Measurements from ENCODE around the gene PKHD1. TPM values are rescaled to one million over a fixed set of nuclear protein-coding genes. Genes with fewer than 3 reads are reported as not detected.

The PKHD1 gene
- total RNA-seq, 2 donors from 2014 or later = 0.20 TPM

DNA sequence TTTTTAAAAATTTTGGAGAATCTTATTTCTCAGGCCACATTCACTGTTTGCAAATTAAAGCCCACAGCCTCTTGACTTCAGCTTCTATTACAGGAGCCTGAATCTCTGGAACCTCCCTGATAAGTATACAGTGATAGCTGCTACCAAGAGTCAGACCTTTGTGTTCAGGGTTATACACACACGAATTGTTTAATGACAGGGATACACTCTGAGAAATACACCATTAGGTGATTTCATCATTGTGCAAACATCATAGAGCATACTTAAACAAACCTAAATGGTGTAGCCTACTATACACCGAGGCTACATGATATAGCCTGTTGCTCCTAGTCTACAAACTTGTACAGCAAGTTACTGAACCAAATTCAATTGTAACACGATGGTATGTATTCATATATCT is 473.9 kb downstream of the PKHD1 start:
- H3K4me3 Mint-ChIP-seq = no peak overlapping the region
- no peaks in the 10 kb centered on the region for H3K36me3 Mint-ChIP-seq (ENCODE audit: low read depth)
- 93% methylated on average over 2 to 3 of the region's 3 CpGs for WGBS, 2 experiments (ENCODE audit: insufficient coverage in 1 of 2, insufficient read length in 1 of 2)
- H3K27ac ChIP-seq (ENCODE audit: low read depth, low read length) = no peak overlapping the region
- H3K27ac Mint-ChIP-seq = no peak overlapping the region
- no peak overlapping the region for H3K4me3 ChIP-seq (ENCODE audit: low read length)
- H3K9ac ChIP-seq (ENCODE audit: extremely low read depth, low read length, poor library complexity, severe bottlenecking) = no peak overlapping the region
- TF ChIP-seq, protein P1, sequence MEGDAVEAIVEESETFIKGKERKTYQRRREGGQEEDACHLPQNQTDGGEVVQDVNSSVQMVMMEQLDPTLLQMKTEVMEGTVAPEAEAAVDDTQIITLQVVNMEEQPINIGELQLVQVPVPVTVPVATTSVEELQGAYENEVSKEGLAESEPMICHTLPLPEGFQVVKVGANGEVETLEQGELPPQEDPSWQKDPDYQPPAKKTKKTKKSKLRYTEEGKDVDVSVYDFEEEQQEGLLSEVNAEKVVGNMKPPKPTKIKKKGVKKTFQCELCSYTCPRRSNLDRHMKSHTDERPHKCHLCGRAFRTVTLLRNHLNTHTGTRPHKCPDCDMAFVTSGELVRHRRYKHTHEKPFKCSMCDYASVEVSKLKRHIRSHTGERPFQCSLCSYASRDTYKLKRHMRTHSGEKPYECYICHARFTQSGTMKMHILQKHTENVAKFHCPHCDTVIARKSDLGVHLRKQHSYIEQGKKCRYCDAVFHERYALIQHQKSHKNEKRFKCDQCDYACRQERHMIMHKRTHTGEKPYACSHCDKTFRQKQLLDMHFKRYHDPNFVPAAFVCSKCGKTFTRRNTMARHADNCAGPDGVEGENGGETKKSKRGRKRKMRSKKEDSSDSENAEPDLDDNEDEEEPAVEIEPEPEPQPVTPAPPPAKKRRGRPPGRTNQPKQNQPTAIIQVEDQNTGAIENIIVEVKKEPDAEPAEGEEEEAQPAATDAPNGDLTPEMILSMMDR (conservative IDR thresholded peaks at IDR 0.05) = no peak
- no peak for DNase-seq
- H3K4me1 ChIP-seq (ENCODE audit: control insufficient read depth, insufficient read depth, low read length) = no peaks in the 10 kb centered on the region
- H3K36me3 ChIP-seq (ENCODE audit: control insufficient read depth, insufficient read depth, low read length) = no peaks in the 10 kb centered on the region
- no peaks in the 10 kb centered on the region for H3K9me3 ChIP-seq (ENCODE audit: control insufficient read depth, low read length)
- H3K4me1 Mint-ChIP-seq = no peaks in the 10 kb centered on the region
- no peaks in the 10 kb centered on the region for H3K27me3 Mint-ChIP-seq (ENCODE audit: insufficient read depth)
- no peaks in the 10 kb centered on the region for H3K27me3 ChIP-seq (ENCODE audit: control insufficient read depth, insufficient read depth, low read length, poor library complexity, severe bottlenecking)
- no peaks in the 10 kb centered on the region for H3K9me3 Mint-ChIP-seq

DNA sequence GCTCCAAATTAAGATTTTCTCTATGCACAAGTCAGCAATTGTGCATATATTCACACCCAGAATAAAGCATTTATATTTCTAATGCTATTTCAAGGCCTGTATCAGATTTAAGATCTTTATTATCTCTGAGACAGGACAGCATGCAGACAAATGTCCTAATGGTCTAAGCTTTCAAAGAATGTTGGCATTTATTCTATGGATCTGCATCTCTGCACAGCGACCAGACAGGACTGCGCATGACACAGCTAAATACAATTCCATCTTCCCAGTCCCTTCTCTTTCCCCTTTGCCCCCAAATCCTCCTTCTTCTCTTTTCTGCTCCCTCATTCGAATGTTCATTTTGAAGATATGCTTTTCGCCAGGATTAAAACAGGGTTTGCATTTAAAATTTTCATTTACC is 478.5 kb downstream of the PKHD1 start:
- Mint-ChIP-seq H3K27ac (no peak overlapping the region), H3K4me1 (no peaks in the 10 kb centered on the region), H3K4me3 (no peak overlapping the region), H3K36me3 (ENCODE audit: low read depth) (no peaks in the 10 kb centered on the region), H3K27me3 (ENCODE audit: insufficient read depth) (no peaks in the 10 kb centered on the region), H3K9me3 (no peaks in the 10 kb centered on the region)
- 83 to 92% methylated on average over 1 to 4 of the region's 4 CpGs for WGBS, 2 experiments (ENCODE audit: insufficient coverage in 1 of 2, insufficient read length in 1 of 2)
- H3K36me3 ChIP-seq (ENCODE audit: control insufficient read depth, insufficient read depth, low read length) = no peaks in the 10 kb centered on the region
- no peak overlapping the region for H3K27ac ChIP-seq (ENCODE audit: low read depth, low read length)
- no peak overlapping the region for H3K9ac ChIP-seq (ENCODE audit: extremely low read depth, low read length, poor library complexity, severe bottlenecking)
- H3K9me3 ChIP-seq (ENCODE audit: control insufficient read depth, low read length) = no peaks in the 10 kb centered on the region
- no peak for DNase-seq
- TF ChIP-seq, protein P1 (conservative IDR thresholded peaks at IDR 0.05) = no peak
- H3K4me3 ChIP-seq (ENCODE audit: low read length) = no peak overlapping the region
- no peaks in the 10 kb centered on the region for H3K4me1 ChIP-seq (ENCODE audit: control insufficient read depth, insufficient read depth, low read length)
- no peaks in the 10 kb centered on the region for H3K27me3 ChIP-seq (ENCODE audit: control insufficient read depth, insufficient read depth, low read length, poor library complexity, severe bottlenecking)

DNA sequence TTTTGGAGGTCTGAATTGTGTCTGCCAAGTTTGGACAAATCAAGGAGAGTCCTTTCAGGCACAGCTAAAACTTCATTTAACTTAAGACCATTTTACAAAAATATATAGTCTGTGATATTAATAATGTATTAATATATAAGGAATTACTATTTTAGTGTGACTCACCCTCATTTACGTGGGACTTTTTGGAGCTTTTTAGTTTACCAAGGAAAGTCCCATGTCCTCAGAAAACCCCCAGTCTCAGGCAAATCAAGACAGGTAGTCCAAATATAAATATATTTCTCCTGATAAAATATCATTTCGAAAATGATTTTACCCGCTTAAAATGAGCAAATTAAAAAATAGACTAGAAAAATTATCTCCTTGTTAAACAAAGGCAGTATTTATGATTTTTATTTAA is 479.0 kb downstream of the PKHD1 start:
- no peaks in the 10 kb centered on the region for H3K4me1 ChIP-seq (ENCODE audit: control insufficient read depth, insufficient read depth, low read length)
- Mint-ChIP-seq H3K4me1 (peaks cover 5% of the 10 kb centered on the region), H3K4me3 (no peak overlapping the region), H3K27me3 (ENCODE audit: insufficient read depth) (no peaks in the 10 kb centered on the region), H3K36me3 (ENCODE audit: low read depth) (no peaks in the 10 kb centered on the region), H3K27ac (no peak overlapping the region), H3K9me3 (no peaks in the 10 kb centered on the region)
- no peak for DNase-seq
- H3K27me3 ChIP-seq (ENCODE audit: control insufficient read depth, insufficient read depth, low read length, poor library complexity, severe bottlenecking) = no peaks in the 10 kb centered on the region
- no peaks in the 10 kb centered on the region for H3K36me3 ChIP-seq (ENCODE audit: control insufficient read depth, insufficient read depth, low read length)
- no peak overlapping the region for H3K9ac ChIP-seq (ENCODE audit: extremely low read depth, low read length, poor library complexity, severe bottlenecking)
- no peak overlapping the region for H3K27ac ChIP-seq (ENCODE audit: low read depth, low read length)
- H3K4me3 ChIP-seq (ENCODE audit: low read length) = no peak overlapping the region
- no peaks in the 10 kb centered on the region for H3K9me3 ChIP-seq (ENCODE audit: control insufficient read depth, low read length)
- WGBS, 2 experiments (ENCODE audit: insufficient coverage in 1 of 2, insufficient read length in 1 of 2) = 95% methylated on average over 3 of the region's 3 CpGs; no CpG with 5 or more reads in 1 of the 2 experiments
- TF ChIP-seq, protein P1 (conservative IDR thresholded peaks at IDR 0.05) = no peak
